Panc1 (cell line): ENCODE results near the gene USP40. TPM values are rescaled to one million over a fixed set of nuclear protein-coding genes. Genes with fewer than 3 reads are reported as not detected.

ENCODE experiments used
- ATAC-seq: fragments of 200-7000 bp; cut with Tn5 transposase; 2 replicates; pipeline ENCODE4 v1.9.1; 2020; ENCODE audit warnings: mild to moderate bottlenecking, moderate library complexity
- BruUV-seq: library from RNA; stranded (reverse); fragments of 400-500 nt; replicated peaks from 2 replicates; lab custom pipeline; 2021; lab: Mats Ljungman, UMichigan
- CTCF ChIA-PET: fragments of 300-600 bp; sonication (Branson Sonifier 250); formaldehyde crosslinking; loops from one replicate; lab custom pipeline; 2022; ENCODE audit warnings: antibody characterized with exemption; lab: Charles Lee
- POLR2A ChIA-PET: fragments of 300-600 bp; sonication (Branson Sonifier 250); formaldehyde crosslinking; loops from one replicate; lab custom pipeline; 2022; ENCODE audit warnings: antibody characterized with exemption; lab: Charles Lee
- DNase-seq: peaks from one replicate; pipeline ENCODE4 v3.0.0-alpha.2; 2010; ENCODE audit warnings: low read depth, low spot score
- H3K27ac ChIP-seq: 2 replicates; pipeline ENCODE4 v1.5.1; 2011; ENCODE audit warnings: mild to moderate bottlenecking, low read length, inconsistent platforms
- H3K27me3 ChIP-seq: fragments of 200-500 bp; sonication (Bioruptor generic); 2 replicates; pipeline ENCODE4 v1.6.0; 2014; ENCODE audit warnings: low read length, inconsistent platforms; ENCODE audit not compliant: control insufficient read depth, insufficient read depth
- H3K36me3 ChIP-seq: fragments of 200-500 bp; sonication (Bioruptor generic); 2 replicates; pipeline ENCODE4 v1.5.1; 2014; ENCODE audit warnings: inconsistent platforms, mild to moderate bottlenecking, low read length, moderate library complexity; ENCODE audit not compliant: control insufficient read depth, insufficient read depth
- H3K4me1 ChIP-seq: 2 replicates; pipeline ENCODE4 v1.5.1; 2011; ENCODE audit warnings: inconsistent platforms, mild to moderate bottlenecking, low read length, moderate library complexity; ENCODE audit not compliant: control insufficient read depth, insufficient read depth
- H3K4me3 ChIP-seq, 2 experiments: 2 replicates each; pipeline ENCODE4 v1.5.1; 2011 to 2012; ENCODE audit warnings: low read depth in 2 of 2, low read length in 2 of 2, mild to moderate bottlenecking in 2 of 2, inconsistent platforms in 1 of 2, moderate library complexity in 1 of 2
- H3K9me3 ChIP-seq: fragments of 200-500 bp; sonication (Bioruptor generic); 2 replicates; pipeline ENCODE4 v1.5.1; 2014; ENCODE audit warnings: low read depth, mild to moderate bottlenecking, inconsistent platforms, low read length, moderate library complexity; ENCODE audit not compliant: control insufficient read depth, insufficient read depth
- CTCF ChIP-seq: fragments of 450-650 bp; IDR thresholded peaks from 2 replicates; pipeline ENCODE4 v1.5.1; 2017; ENCODE audit warnings: mild to moderate bottlenecking
- POLR2AphosphoS5 ChIP-seq: IDR thresholded peaks from 2 replicates; pipeline ENCODE4 v1.6.1; 2012; ENCODE audit warnings: mild to moderate bottlenecking, low read depth, low read length, moderate library complexity
- REST ChIP-seq, 2 experiments: IDR thresholded peaks; 2 replicates each; pipeline ENCODE4 v1.6.1; 2011 to 2012; ENCODE audit warnings: low read depth in 2 of 2, control low read depth in 1 of 2, low read length in 1 of 2, mild to moderate bottlenecking in 1 of 2, moderate library complexity in 1 of 2; ENCODE audit not compliant: insufficient read depth in 1 of 2
- SIN3A ChIP-seq: IDR thresholded peaks from 2 replicates; pipeline ENCODE4 v1.6.1; 2012; ENCODE audit warnings: low read depth, mild to moderate bottlenecking, low read length, moderate library complexity, borderline replicate concordance; ENCODE audit not compliant: insufficient read depth
- TCF7L2 ChIP-seq: IDR thresholded peaks from 2 replicates; pipeline ENCODE4 v1.6.1; 2011; ENCODE audit warnings: mild to moderate bottlenecking, low read depth, low read length, inconsistent platforms
- in situ Hi-C: cut with HindIII; loops from 2 replicates; pipeline ENCODE4 v1.10.0; 2016; ENCODE audit warnings: low sequenced_read_pairs, low pct_unique_long_range_greater_than_20kb
- intact Hi-C: fragments of 100-400 bp; cut with micrococcal nuclease; formaldehyde crosslinking; loops from one replicate; pipeline ENCODE4 v1.10.0; 2022; ENCODE audit not compliant: unreplicated experiment
- total RNA-seq: library from RNA; stranded (reverse); gene quantifications from one replicate; pipeline ENCODE4 v1.2.1, GENCODE V29; 2021; ENCODE audit not compliant: unreplicated experiment

The USP40 gene
- total RNA-seq, 1 experiment from 2014 or later = 26.6 TPM

- peaks cover 24% of the 10 kb centered on the region for H3K36me3 ChIP-seq
- DNase-seq (no peak), ATAC-seq (no peak)
- no peak overlapping the region for H3K27ac ChIP-seq
- intact Hi-C loops (no loop called here), in situ Hi-C loops (no loop called here)
- CTCF ChIA-PET = no interaction called here
- POLR2A ChIA-PET = no interaction called here
- H3K4me1 ChIP-seq = no peaks in the 10 kb centered on the region
- no TSS peak for BruUV-seq
- H3K4me3 ChIP-seq = no peak overlapping the region
- no peaks in the 10 kb centered on the region for H3K9me3 ChIP-seq
- no peaks in the 10 kb centered on the region for H3K27me3 ChIP-seq
- TF ChIP-seq SIN3A (no peak), REST (IDR thresholded peaks at IDR 0.05; ENCODE audit: insufficient read depth in 1 of 2, low read depth in 2 of 2, low read length in 1 of 2) (no peak), CTCF (no peak), TCF7L2 (no peak), POLR2AphosphoS5 (no peak)
Measured at GRCh38 chr2:233466991-233467603, 99.5 kb downstream of the USP40 start.

DNA sequence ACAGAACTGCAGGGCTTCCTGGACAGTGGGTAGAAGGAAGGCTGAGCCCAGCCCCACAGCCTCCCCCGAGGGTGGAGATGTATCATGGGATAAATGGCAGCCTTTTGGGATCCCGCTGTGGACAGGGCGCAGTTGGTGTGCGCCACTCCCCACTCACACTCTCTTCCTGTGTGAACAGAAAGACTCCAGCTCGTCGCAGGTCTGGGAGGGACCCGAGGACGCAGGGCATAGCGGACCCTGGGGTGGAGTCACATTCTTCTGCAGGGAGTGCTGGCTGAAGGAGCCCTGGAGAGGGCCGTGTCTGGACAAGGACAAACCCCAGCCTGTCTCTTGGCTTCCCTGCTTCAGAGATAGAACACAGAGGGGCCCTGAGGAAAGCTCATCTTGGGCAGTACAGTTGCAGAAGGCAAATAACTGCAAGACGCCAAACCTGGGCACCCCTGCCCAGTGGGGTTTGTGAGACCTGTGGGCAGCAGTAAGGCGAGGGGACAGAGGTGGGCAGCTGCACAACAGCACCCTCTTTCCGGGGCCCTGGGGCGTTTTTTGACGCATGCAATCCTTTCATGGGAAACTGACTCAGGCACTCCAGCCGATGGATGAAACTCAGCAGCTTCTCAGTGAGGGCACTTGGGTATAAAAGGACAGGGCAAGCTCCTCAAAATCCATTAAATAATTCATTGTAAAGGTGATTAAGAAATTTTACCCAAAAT, 101.9 kb downstream of the USP40 start:
- Histone ChIP-seq H3K4me3 (no peak overlapping the region), H3K27me3 (no peaks in the 10 kb centered on the region), H3K4me1 (no peaks in the 10 kb centered on the region), H3K9me3 (no peaks in the 10 kb centered on the region), H3K36me3 (peaks cover 26% of the 10 kb centered on the region), H3K27ac (no peak overlapping the region)
- ATAC-seq = no peak
- no peak for DNase-seq
- CTCF ChIA-PET = no interaction called here
- no TSS peak for BruUV-seq
- in situ Hi-C loops (no loop called here), intact Hi-C loops (no loop called here)
- TF ChIP-seq TCF7L2 = no peak
- no peak for TF ChIP-seq CTCF
- no peak for TF ChIP-seq SIN3A
- POLR2A ChIA-PET = no interaction called here
